Duodenal mucosa (tissue), 2 donors: Measurements from ENCODE around the gene FAM118A.
"Not testable (repeated sequence)": the region's sequence is repeated elsewhere in the genome, so short reads cannot be mapped to it uniquely, and the experiment has no call there.

Experiments
- H3K27ac ChIP-seq: one replicate; pipeline ENCODE4 v1.7.0; 2013; ENCODE audit warnings: low read depth, low read length
- H3K27me3 ChIP-seq, 2 donors: one replicate each; pipeline ENCODE4 v1.7.0; 2013; ENCODE audit warnings: low read length in 2 of 2, control low read depth in 1 of 2; ENCODE audit not compliant: insufficient read depth in 2 of 2, control insufficient read depth in 1 of 2
- H3K36me3 ChIP-seq, 2 donors: one replicate each; pipeline ENCODE4 v1.7.0; 2013; ENCODE audit warnings: low read length in 2 of 2, control low read depth in 1 of 2; ENCODE audit not compliant: insufficient read depth in 2 of 2, control insufficient read depth in 1 of 2
- H3K4me1 ChIP-seq, 2 donors: one replicate each; pipeline ENCODE4 v1.7.0; 2013; ENCODE audit warnings: low read length in 2 of 2, control low read depth in 1 of 2; ENCODE audit not compliant: insufficient read depth in 2 of 2, control insufficient read depth in 1 of 2
- H3K4me3 ChIP-seq, 2 donors: one replicate each; pipeline ENCODE4 v1.7.0; 2013; ENCODE audit warnings: low read length in 2 of 2, low read depth in 1 of 2
- H3K9ac ChIP-seq, 2 donors: one replicate each; pipeline ENCODE4 v1.7.0; 2013; ENCODE audit warnings: low read length in 2 of 2, low read depth in 1 of 2
- H3K9me3 ChIP-seq, 2 donors: one replicate each; pipeline ENCODE4 v1.7.0; 2013; ENCODE audit warnings: low read length in 2 of 2, control low read depth in 1 of 2; ENCODE audit not compliant: control insufficient read depth in 1 of 2

Gene FAM118A

GRCh38 chr22:45358127-45358526, 48.4 kb downstream of the FAM118A start:
- H3K36me3 ChIP-seq, result no peaks in the 10 kb centered on the region
- H3K4me3 ChIP-seq, result no peak overlapping the region
- H3K4me1 ChIP-seq, result no peaks in the 10 kb centered on the region
- no peak overlapping the region for H3K9ac ChIP-seq
- H3K27ac ChIP-seq, result no peak overlapping the region
- H3K27me3 ChIP-seq, result peaks cover 0 to 6% of the 10 kb centered on the region in 2 donors
- H3K9me3 ChIP-seq, result no peaks in the 10 kb centered on the region

GRCh38 chr22:45359627-45360026, 49.9 kb downstream of the FAM118A start:
- H3K27me3 ChIP-seq, result peaks cover 0 to 6% of the 10 kb centered on the region in 2 donors
- no peak overlapping the region for H3K4me3 ChIP-seq
- H3K4me1 ChIP-seq, result no peaks in the 10 kb centered on the region
- no peak overlapping the region for H3K9ac ChIP-seq
- H3K27ac ChIP-seq, result no peak overlapping the region
- no peaks in the 10 kb centered on the region for H3K9me3 ChIP-seq
- H3K36me3 ChIP-seq, result no peaks in the 10 kb centered on the region

- no peak overlapping the region for H3K4me3 ChIP-seq
- H3K36me3 ChIP-seq, result no peaks in the 10 kb centered on the region
- H3K4me1 ChIP-seq, result no peaks in the 10 kb centered on the region
- H3K9me3 ChIP-seq, result peaks cover 3 to 6% of the 10 kb centered on the region in 2 donors
- H3K9ac ChIP-seq, result no peak overlapping the region
- H3K27me3 ChIP-seq, result peaks cover 0 to 6% of the 10 kb centered on the region in 2 donors
- H3K27ac ChIP-seq, result no peak overlapping the region
These were observed 57.0 kb downstream of the FAM118A start for GRCh38 chr22:45366713-45367112.

GRCh38 chr22:45373592-45373991, 63.9 kb downstream of the FAM118A start:
- not testable (repeated sequence) for H3K9ac ChIP-seq, H3K27me3 ChIP-seq, H3K4me1 ChIP-seq, H3K36me3 ChIP-seq, H3K27ac ChIP-seq, H3K4me3 ChIP-seq, H3K9me3 ChIP-seq

- Histone ChIP-seq H3K4me1 (no peaks in the 10 kb centered on the region), H3K27me3 (no peaks in the 10 kb centered on the region), H3K9ac (no peak overlapping the region), H3K9me3 (no peaks in the 10 kb centered on the region), H3K27ac (no peak overlapping the region), H3K4me3 (no peak overlapping the region), H3K36me3 (no peaks in the 10 kb centered on the region)
These were observed 66.3 kb downstream of the FAM118A start for GRCh38 chr22:45376009-45376408.

GRCh38 chr22:45376703-45377102, 67.0 kb downstream of the FAM118A start:
- Histone ChIP-seq H3K36me3 (no peaks in the 10 kb centered on the region), H3K9ac (no peak overlapping the region), H3K27me3 (no peaks in the 10 kb centered on the region), H3K27ac (no peak overlapping the region), H3K9me3 (no peaks in the 10 kb centered on the region), H3K4me3 (no peak overlapping the region), H3K4me1 (no peaks in the 10 kb centered on the region)

GRCh38 chr22:45381348-45381747, 71.6 kb downstream of the FAM118A start:
- Histone ChIP-seq H3K4me3 (no peak overlapping the region), H3K27ac (no peak overlapping the region), H3K9ac (no peak overlapping the region), H3K9me3 (no peaks in the 10 kb centered on the region), H3K4me1 (no peaks in the 10 kb centered on the region), H3K27me3 (no peaks in the 10 kb centered on the region), H3K36me3 (no peaks in the 10 kb centered on the region)

GRCh38 chr22:45389546-45389945, 79.8 kb downstream of the FAM118A start:
- Histone ChIP-seq H3K27ac (no peak overlapping the region), H3K9me3 (no peaks in the 10 kb centered on the region), H3K9ac (no peak overlapping the region), H3K36me3 (no peaks in the 10 kb centered on the region), H3K4me3 (no peak overlapping the region), H3K27me3 (no peaks in the 10 kb centered on the region), H3K4me1 (no peaks in the 10 kb centered on the region)
